ENCODE data around the gene CTNND2. TPM values are rescaled to one million over a fixed set of nuclear protein-coding genes. Genes with fewer than 3 reads are reported as not detected.

Gene CTNND2
- total RNA-seq, 2 experiments from 2014 or later, result not detected

DNA sequence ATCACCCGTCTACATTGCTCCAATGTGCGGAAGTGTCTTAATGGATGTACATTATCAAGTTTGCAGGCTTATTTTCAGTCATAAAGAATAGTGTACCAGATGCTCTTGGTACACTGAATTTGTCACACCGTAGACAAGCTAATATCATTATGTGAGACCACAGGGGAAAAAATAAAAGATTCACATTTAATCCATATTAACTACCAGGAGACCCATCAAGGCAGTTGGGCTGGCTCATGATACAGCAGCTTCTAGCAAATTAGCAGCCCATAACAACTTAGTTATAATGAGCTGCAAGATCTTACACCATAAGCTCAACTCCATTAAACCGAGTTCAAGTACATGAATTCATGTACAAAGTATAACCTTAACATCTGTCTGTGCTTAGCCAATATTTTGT, 324.9 kb downstream of the CTNND2 start:
- H3K9me3 Mint-ChIP-seq, result no peaks in the 10 kb centered on the region
- no peaks in the 10 kb centered on the region for H3K4me1 Mint-ChIP-seq (ENCODE audit: low read depth)
- H3K27ac Mint-ChIP-seq, result no peak overlapping the region
- H3K4me3 Mint-ChIP-seq, result no peak overlapping the region
- TF ChIP-seq, protein P1, sequence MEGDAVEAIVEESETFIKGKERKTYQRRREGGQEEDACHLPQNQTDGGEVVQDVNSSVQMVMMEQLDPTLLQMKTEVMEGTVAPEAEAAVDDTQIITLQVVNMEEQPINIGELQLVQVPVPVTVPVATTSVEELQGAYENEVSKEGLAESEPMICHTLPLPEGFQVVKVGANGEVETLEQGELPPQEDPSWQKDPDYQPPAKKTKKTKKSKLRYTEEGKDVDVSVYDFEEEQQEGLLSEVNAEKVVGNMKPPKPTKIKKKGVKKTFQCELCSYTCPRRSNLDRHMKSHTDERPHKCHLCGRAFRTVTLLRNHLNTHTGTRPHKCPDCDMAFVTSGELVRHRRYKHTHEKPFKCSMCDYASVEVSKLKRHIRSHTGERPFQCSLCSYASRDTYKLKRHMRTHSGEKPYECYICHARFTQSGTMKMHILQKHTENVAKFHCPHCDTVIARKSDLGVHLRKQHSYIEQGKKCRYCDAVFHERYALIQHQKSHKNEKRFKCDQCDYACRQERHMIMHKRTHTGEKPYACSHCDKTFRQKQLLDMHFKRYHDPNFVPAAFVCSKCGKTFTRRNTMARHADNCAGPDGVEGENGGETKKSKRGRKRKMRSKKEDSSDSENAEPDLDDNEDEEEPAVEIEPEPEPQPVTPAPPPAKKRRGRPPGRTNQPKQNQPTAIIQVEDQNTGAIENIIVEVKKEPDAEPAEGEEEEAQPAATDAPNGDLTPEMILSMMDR (IDR thresholded peaks at IDR 0.05), result no peak
- ATAC-seq (no peak), DNase-seq (no peak)
- POLR2A ChIA-PET, result no interaction called here
- no peaks in the 10 kb centered on the region for H3K36me3 Mint-ChIP-seq (ENCODE audit: low read depth)
- CTCF ChIA-PET, result no interaction called here
- intact Hi-C loops (cut with micrococcal nuclease), result no loop called here
- no peaks in the 10 kb centered on the region for H3K27me3 Mint-ChIP-seq

DNA sequence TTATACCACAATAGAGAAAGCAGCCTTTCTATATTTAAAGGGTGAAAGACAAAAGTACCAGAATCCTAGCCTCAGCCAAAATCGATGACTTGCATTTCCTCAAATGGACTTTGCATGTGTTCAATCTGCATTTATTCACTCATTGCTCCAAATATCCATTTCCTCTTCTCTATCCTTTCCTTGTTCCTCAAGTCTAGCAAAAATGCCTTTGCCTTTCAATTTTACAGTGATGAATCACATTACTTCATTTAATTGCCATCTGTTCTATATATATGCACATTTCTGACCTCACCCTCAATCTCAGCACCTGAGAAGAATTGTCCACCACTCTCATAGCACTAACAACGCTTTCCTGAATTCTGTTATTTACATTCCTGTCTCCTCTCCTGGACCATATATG, 329.5 kb downstream of the CTNND2 start:
- H3K36me3 Mint-ChIP-seq (ENCODE audit: low read depth), result no peaks in the 10 kb centered on the region
- H3K4me1 Mint-ChIP-seq (ENCODE audit: low read depth), result no peaks in the 10 kb centered on the region
- ChIA-PET CTCF (no interaction called here), POLR2A (no interaction called here)
- no peak overlapping the region for H3K4me3 Mint-ChIP-seq
- TF ChIP-seq, protein P1 (IDR thresholded peaks at IDR 0.05), result no peak
- H3K27ac Mint-ChIP-seq, result no peak overlapping the region
- DNase-seq (no peak), ATAC-seq (no peak)
- no peaks in the 10 kb centered on the region for H3K9me3 Mint-ChIP-seq
- intact Hi-C loops (cut with micrococcal nuclease), result no loop called here
- H3K27me3 Mint-ChIP-seq, result no peaks in the 10 kb centered on the region

DNA sequence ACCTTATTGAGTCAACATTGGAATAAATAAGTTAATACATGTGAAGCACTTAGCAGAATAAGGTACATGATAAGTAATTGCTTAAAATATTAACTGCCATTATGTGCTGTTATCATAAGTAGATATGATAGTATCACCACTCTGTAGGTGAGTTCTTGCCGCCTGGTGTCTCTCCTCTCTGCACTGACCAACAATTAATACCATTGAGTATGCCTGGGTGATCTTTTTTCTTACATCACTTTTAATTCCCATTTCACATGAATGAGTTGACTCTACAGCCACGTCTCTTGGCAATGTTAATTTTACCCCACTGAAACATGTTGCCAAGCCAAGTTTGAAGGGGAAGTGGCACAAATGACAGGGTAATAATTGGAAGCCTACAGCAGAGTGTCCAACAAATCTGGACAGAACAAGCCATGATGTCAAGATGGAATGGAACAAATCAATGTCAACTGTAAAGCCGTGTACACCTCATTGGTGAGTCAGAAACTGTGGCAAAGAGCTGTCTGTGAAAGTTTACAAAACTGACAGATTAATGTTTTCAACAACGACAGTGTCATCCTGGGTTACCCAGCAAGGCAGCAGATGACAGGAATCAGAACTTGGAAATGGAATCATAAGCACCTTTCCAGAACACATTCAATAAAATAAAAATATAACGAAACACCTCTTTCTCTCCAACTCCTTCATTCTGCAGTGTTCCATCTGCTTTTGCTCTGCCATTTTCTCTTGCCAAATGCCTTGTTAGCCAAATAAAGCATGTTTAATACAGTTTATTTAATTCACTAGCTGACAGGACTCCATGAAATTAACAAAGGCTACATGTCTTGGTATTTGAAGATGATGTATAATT, 330.9 kb downstream of the CTNND2 start:
- TF ChIP-seq, protein P1 (IDR thresholded peaks at IDR 0.05), result no peak
- DNase-seq (no peak), ATAC-seq (no peak)
- no peaks in the 10 kb centered on the region for H3K9me3 Mint-ChIP-seq
- POLR2A ChIA-PET, result no interaction called here
- intact Hi-C loops (cut with micrococcal nuclease), result no loop called here
- no peaks in the 10 kb centered on the region for H3K27me3 Mint-ChIP-seq
- H3K4me3 Mint-ChIP-seq, result no peak overlapping the region
- CTCF ChIA-PET, result no interaction called here
- no peaks in the 10 kb centered on the region for H3K4me1 Mint-ChIP-seq (ENCODE audit: low read depth)
- no peak overlapping the region for H3K27ac Mint-ChIP-seq
- H3K36me3 Mint-ChIP-seq (ENCODE audit: low read depth), result no peaks in the 10 kb centered on the region

DNA sequence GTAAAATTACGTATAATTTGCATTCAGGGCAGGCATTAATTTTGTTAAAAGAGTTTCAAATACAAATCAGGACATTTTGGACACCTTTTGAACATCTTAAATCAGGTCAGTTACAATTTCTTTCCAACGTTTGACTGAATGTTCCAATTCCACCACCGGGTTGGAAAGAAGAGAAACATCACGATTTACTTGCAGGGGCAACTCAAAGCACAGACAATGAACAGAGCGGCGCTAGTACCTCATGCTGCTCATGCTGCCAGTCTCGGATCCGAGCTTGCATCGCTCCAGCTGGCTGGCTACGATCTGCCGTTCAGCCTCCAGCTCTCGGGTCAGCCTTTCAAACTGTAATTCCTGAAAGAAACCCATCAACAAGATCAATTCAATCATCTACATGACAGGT, 339.5 kb downstream of the CTNND2 start:
- ATAC-seq (no peak), DNase-seq (no peak)
- Mint-ChIP-seq H3K9me3 (no peaks in the 10 kb centered on the region), H3K4me1 (ENCODE audit: low read depth) (no peaks in the 10 kb centered on the region), H3K4me3 (no peak overlapping the region), H3K27ac (no peak overlapping the region), H3K27me3 (no peaks in the 10 kb centered on the region), H3K36me3 (ENCODE audit: low read depth) (no peaks in the 10 kb centered on the region)
- CTCF ChIA-PET, result no interaction called here
- TF ChIP-seq, protein P1 (IDR thresholded peaks at IDR 0.05), result no peak
- intact Hi-C loops (cut with micrococcal nuclease), result no loop called here
- POLR2A ChIA-PET, result no interaction called here

DNA sequence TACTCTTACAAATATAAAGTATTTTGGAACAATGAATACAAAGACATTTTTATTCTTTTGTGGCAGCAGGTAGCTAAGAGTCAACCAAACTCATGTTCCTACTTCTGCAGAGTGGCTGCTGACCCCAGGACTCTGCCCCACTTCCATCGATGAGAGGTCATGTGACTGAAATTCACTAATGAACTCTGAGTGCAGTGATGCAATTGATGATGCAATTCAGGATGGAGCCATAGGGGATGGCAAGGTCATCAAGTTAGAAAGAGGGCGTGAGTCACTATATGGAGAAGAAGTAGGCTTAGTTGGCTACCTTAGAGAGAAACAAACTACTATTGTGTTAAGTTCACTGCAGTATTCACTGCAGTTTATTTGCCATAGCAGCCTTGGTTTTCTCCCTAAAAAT, 340.4 kb downstream of the CTNND2 start:
- ATAC-seq (no peak), DNase-seq (no peak)
- Mint-ChIP-seq H3K4me1 (ENCODE audit: low read depth) (no peaks in the 10 kb centered on the region), H3K9me3 (no peaks in the 10 kb centered on the region), H3K4me3 (no peak overlapping the region), H3K27me3 (no peaks in the 10 kb centered on the region), H3K36me3 (ENCODE audit: low read depth) (no peaks in the 10 kb centered on the region), H3K27ac (no peak overlapping the region)
- TF ChIP-seq, protein P1 (IDR thresholded peaks at IDR 0.05), result no peak
- CTCF ChIA-PET, result no interaction called here
- POLR2A ChIA-PET, result no interaction called here
- intact Hi-C loops (cut with micrococcal nuclease), result no loop called here

Measured in activated CD8-positive, alpha-beta T cell treated with anti-CD3 and anti-CD28 coated beads for 36 hours (primary cell).